ENCODE measurements around the gene TNFRSF1A. TPM values are rescaled to one million over a fixed set of nuclear protein-coding genes. Genes with fewer than 3 reads are reported as not detected.

Gene TNFRSF1A
- total and polyA plus RNA-seq, 2 of the 13 experiments (the other 11 are each of a cell fraction or from before 2014, with no cell fraction given) = 41.5 to 61.2 TPM

- TF ChIP-seq ZBED4 (CRISPR knock-in tag; IDR thresholded peaks at IDR 0.05; ENCODE audit: borderline replicate concordance) = no peak
- TF ChIP-seq E2F5 (CRISPR knock-in tag; conservative IDR thresholded peaks at IDR 0.05) = no peak
- no peak for TF ChIP-seq KDM5A (IDR thresholded peaks at IDR 0.05; ENCODE audit: borderline replicate concordance, low read length)
- TF ChIP-seq ZNF337 (CRISPR knock-in tag; IDR thresholded peaks at IDR 0.05; ENCODE audit: borderline replicate concordance, low read depth) = no peak
- TF ChIP-seq ZNF800 (CRISPR knock-in tag; IDR thresholded peaks at IDR 0.05) = no peak
- no peak for TF ChIP-seq ZNF234 (CRISPR knock-in tag; conservative IDR thresholded peaks at IDR 0.05)
- no peak for TF ChIP-seq BRF2 (CRISPR knock-in tag; IDR thresholded peaks at IDR 0.05)
- TF ChIP-seq ZNF761 (CRISPR knock-in tag; conservative IDR thresholded peaks at IDR 0.05) = no peak
- TF ChIP-seq NFYC (CRISPR knock-in tag; IDR thresholded peaks at IDR 0.05) = no peak
- TF ChIP-seq ZNF354B (CRISPR knock-in tag; IDR thresholded peaks at IDR 0.05) = peak; percentile 35; the same call in 1 of the 2 replicates
- no peak for TF ChIP-seq ZUFSP (CRISPR knock-in tag; IDR thresholded peaks at IDR 0.05; ENCODE audit: borderline replicate concordance)
- no peak for TF ChIP-seq PCBP1 (IDR thresholded peaks at IDR 0.05; ENCODE audit: borderline replicate concordance, low read depth, low read length)
- no peak for TF ChIP-seq MYC (CRISPR knock-in tag; IDR thresholded peaks at IDR 0.05; ENCODE audit: borderline replicate concordance)
- TF ChIP-seq DPF2 (CRISPR knock-in tag; IDR thresholded peaks at IDR 0.05; ENCODE audit: borderline replicate concordance, low read depth) = no peak
- TF ChIP-seq ERF (CRISPR knock-in tag; IDR thresholded peaks at IDR 0.05) = peak; percentile 85; the same call in 1 of the 2 replicates
- no peak for TF ChIP-seq TEF (CRISPR knock-in tag; IDR thresholded peaks at IDR 0.05)
- TF ChIP-seq ATF2 (CRISPR knock-in tag; IDR thresholded peaks at IDR 0.05) = no peak
- TF ChIP-seq SMAD3 (CRISPR knock-in tag; IDR thresholded peaks at IDR 0.05) = 0 out of 2 replicates have a peak, but pooled peaks have one; percentile 36
These were observed 61.8 kb downstream of the TNFRSF1A start (continued) for GRCh38 chr12:6280053-6280469.
